GM12878 (cell line): ENCODE data around the gene PTPRN2. TPM values are rescaled to one million over a fixed set of nuclear protein-coding genes. Genes with fewer than 3 reads are reported as not detected.
A peak's percentile ranks its signal among the peaks of the same experiment; 100 is the strongest.

ENCODE experiments used
- ATAC-seq: fragments of 200-7000 bp; cut with Tn5 transposase; 3 replicates; pipeline ENCODE4 v1.9.1; 2020; ENCODE audit warnings: mild to moderate bottlenecking, moderate library complexity
- BruUV-seq: library from RNA; stranded (reverse); fragments of 400-500 nt; replicated peaks from 2 replicates; lab custom pipeline; 2021; lab: Mats Ljungman, UMichigan
- CTCF ChIA-PET: fragments of 300-600 bp; sonication (Branson Sonifier 250); formaldehyde crosslinking; extraction: SDS; loops from one replicate; lab custom pipeline; 2021; ENCODE audit warnings: inconsistent platforms; lab: Yijun Ruan, JAX
- POLR2A ChIA-PET: fragments of 350-600 bp; formaldehyde crosslinking; extraction: SDS; loops from one replicate; lab custom pipeline; 2021; ENCODE audit warnings: inconsistent platforms; lab: Charles Lee
- RAD21 ChIA-PET: fragments of 300-600 bp; sonication (Branson Sonifier 250); formaldehyde crosslinking; loops from one replicate; lab custom pipeline; 2023; ENCODE audit warnings: antibody characterized with exemption; ENCODE audit not compliant: unreplicated experiment; lab: Charles Lee
- SMC1A ChIA-PET: fragments of 300-600 bp; sonication (Branson Sonifier 250); formaldehyde crosslinking; loops from one replicate; lab custom pipeline; 2023; ENCODE audit not compliant: unreplicated experiment, uncharacterized antibody; lab: Charles Lee
- DNase-seq: peaks from one replicate; pipeline ENCODE4 v3.0.0-alpha.2; 2011; ENCODE audit warnings: low read depth, low spot score
- FAIRE-seq: peaks from 3 replicates; lab custom pipeline; 2011; peaks lifted over from hg19 to GRCh38; lab: Jason Lieb, UNC
- H2AFZ ChIP-seq: 2 replicates; pipeline ENCODE4 v1.6.0; 2011; ENCODE audit warnings: low read depth, low read length, control low read depth; ENCODE audit not compliant: control insufficient read depth
- H3K27ac ChIP-seq: 2 replicates; pipeline ENCODE4 v1.5.1; 2011; ENCODE audit warnings: control low read depth; ENCODE audit not compliant: control insufficient read depth, insufficient read depth
- H3K27me3 ChIP-seq, 2 experiments: replicated peaks in 1 of 2; 2 replicates each; pipeline versions ENCODE4 v1.6.0 to v1.6.1; 2011; ENCODE audit warnings: low read length in 1 of 2; ENCODE audit not compliant: control insufficient read depth in 2 of 2, insufficient read depth in 2 of 2
- H3K36me3 ChIP-seq, 2 experiments: 2 replicates each; pipeline ENCODE4 v1.5.1; 2011; ENCODE audit warnings: low read length in 1 of 2; ENCODE audit not compliant: control insufficient read depth in 2 of 2, insufficient read depth in 2 of 2
- H3K4me1 ChIP-seq: 2 replicates; pipeline ENCODE4 v1.6.1; 2011; ENCODE audit warnings: mild to moderate bottlenecking, low read length, moderate library complexity, mixed read lengths; ENCODE audit not compliant: control insufficient read depth, insufficient read depth
- H3K4me2 ChIP-seq: 2 replicates; pipeline ENCODE4 v1.6.0; 2011; ENCODE audit warnings: control low read depth; ENCODE audit not compliant: control insufficient read depth, insufficient read depth
- H3K4me3 ChIP-seq: fragments of 200-600 bp; sonication (generic); 2 replicates; pipeline ENCODE4 v1.5.1; 2016
- H3K79me2 ChIP-seq: 2 replicates; pipeline ENCODE4 v1.6.0; 2011; ENCODE audit warnings: low read length; ENCODE audit not compliant: control insufficient read depth, insufficient read depth
- H3K9ac ChIP-seq: 2 replicates; pipeline ENCODE4 v1.8.0; 2011; ENCODE audit warnings: low read length, control low read depth, mixed read lengths; ENCODE audit not compliant: control insufficient read depth, insufficient read depth
- H3K9me3 ChIP-seq: replicated peaks from 3 replicates; pipeline ENCODE4 v1.5.1; 2011; ENCODE audit warnings: mild to moderate bottlenecking, low read length; ENCODE audit not compliant: control insufficient read depth, insufficient read depth
- H4K20me1 ChIP-seq: 2 replicates; pipeline ENCODE4 v1.6.0; 2011; ENCODE audit not compliant: control insufficient read depth, insufficient read depth
- CBFB ChIP-seq: IDR thresholded peaks from 2 replicates; pipeline ENCODE4 v1.6.1; 2016; ENCODE audit warnings: antibody characterized with exemption, low read depth
- FOXM1 ChIP-seq: IDR thresholded peaks from 2 replicates; pipeline ENCODE4 v1.6.1; 2012; ENCODE audit warnings: low read depth, mild to moderate bottlenecking, inconsistent platforms, low read length, moderate library complexity
- HDAC6 ChIP-seq: fragments of 200-600 bp; sonication (generic); IDR thresholded peaks from one replicate; pipeline ENCODE4 v1.8.0; 2017; ENCODE audit warnings: antibody characterized with exemption; ENCODE audit not compliant: unreplicated experiment
- SPI1 ChIP-seq: IDR thresholded peaks from 2 replicates; pipeline ENCODE4 v1.6.1; 2011; ENCODE audit warnings: low read depth, mild to moderate bottlenecking, low read length, moderate library complexity, borderline replicate concordance; ENCODE audit not compliant: insufficient read depth
- TARDBP ChIP-seq: IDR thresholded peaks from 2 replicates; pipeline ENCODE4 v1.6.1; 2016; ENCODE audit warnings: borderline replicate concordance
- ZNF274 ChIP-seq: IDR thresholded peaks from one replicate; pipeline ENCODE4 v1.8.0; 2011; ENCODE audit not compliant: insufficient read length, insufficient read depth
- ZNF384 ChIP-seq: IDR thresholded peaks from 2 replicates; pipeline ENCODE4 v1.6.1; 2012; ENCODE audit warnings: low read depth, mild to moderate bottlenecking, low read length, improper control_type of control experiment, borderline replicate concordance
- WGBS: methylation state at CpG from one replicate; pipeline ENCODE4 v1.1.6; 2016; ENCODE audit warnings: low lambda C conversion rate; ENCODE audit not compliant: insufficient replicate concordance, insufficient coverage; ENCODE audit errors: missing lambda C conversion rate; 5-methylcytosine and 5-hydroxymethylcytosine counted together
- in situ Hi-C: fragments of 300-500 bp; cut with MboI; formaldehyde crosslinking; loops from 9 replicates; pipeline ENCODE4 v1.14.3; 2018; ENCODE audit warnings: mixed read lengths
- intact Hi-C: fragments of 100-400 bp; cut with micrococcal nuclease; formaldehyde crosslinking; loops from one replicate; pipeline ENCODE4 v1.14.2; 2022; ENCODE audit not compliant: unreplicated experiment
- polyA plus RNA-seq, 11 experiments: library from polyadenylated mRNA; depleted of rRNA in 4 of 11; unstranded in 6 of 11; stranded (reverse) in 5 of 11; fragments of >200 nt; fragmentation: Nextera tagmentation in 4 of 11; fragmentation: Illumina TruSeq in 1 of 11; extraction: Ambion mirVana in 4 of 11; extraction: Trizol in 1 of 11; gene quantifications; 1 replicate in 1 of 11; 2 replicates in 10 of 11; pipeline versions ENCODE4 v1.2.1 to v1.2.3, GENCODE V29; 2011 to 2016; ENCODE audit warnings: inconsistent platforms in 2 of 11, missing spikeins in 2 of 11, low read depth in 1 of 11
- total RNA-seq, 4 experiments: library from RNA; depleted of rRNA in 3 of 4; stranded (reverse); fragments of >200 nt in 3 of 4; fragmentation: Illumina TruSeq in 1 of 4; extraction: Trizol in 1 of 4; gene quantifications; 2 replicates each; pipeline versions ENCODE4 v1.2.1 to v1.2.3, GENCODE V29; 2013 to 2021
- TF ChIP-seq, protein P1 (sequence below): fragments of 450-650 bp; IDR thresholded peaks from 2 replicates; pipeline ENCODE4 v1.6.1; 2018; ENCODE audit warnings: borderline replicate concordance, mild to moderate bottlenecking; ENCODE audit not compliant: partially characterized antibody

Gene PTPRN2
- total and polyA plus RNA-seq, 10 of the 15 experiments (the other 5 are each of a cell fraction or from before 2014, with no cell fraction given), result 5.4 TPM; not detected in 9

GRCh38 chr7:158559356-158559755 lies 28.3 kb downstream of the PTPRN2 start:
- no peak overlapping the region for H3K27ac ChIP-seq
- intact Hi-C loops (no loop called here), in situ Hi-C loops (no loop called here)
- H3K36me3 ChIP-seq, result no peaks in the 10 kb centered on the region
- no peaks in the 10 kb centered on the region for H4K20me1 ChIP-seq
- H3K27me3 ChIP-seq, result no peaks in the 10 kb centered on the region
- ChIA-PET SMC1A (no interaction called here), CTCF (no interaction called here), RAD21 (no interaction called here), POLR2A (interaction anchor here (0.7 kb wide), 1 partner anchor 1012 kb away, joined by 5 read pairs; no protein-coding TSS in a partner anchor)
- TF ChIP-seq TARDBP, result no peak
- no peak for TF ChIP-seq FOXM1
- no peak for TF ChIP-seq ZNF274
- no peak for TF ChIP-seq ZNF384
- TF ChIP-seq, protein P1, sequence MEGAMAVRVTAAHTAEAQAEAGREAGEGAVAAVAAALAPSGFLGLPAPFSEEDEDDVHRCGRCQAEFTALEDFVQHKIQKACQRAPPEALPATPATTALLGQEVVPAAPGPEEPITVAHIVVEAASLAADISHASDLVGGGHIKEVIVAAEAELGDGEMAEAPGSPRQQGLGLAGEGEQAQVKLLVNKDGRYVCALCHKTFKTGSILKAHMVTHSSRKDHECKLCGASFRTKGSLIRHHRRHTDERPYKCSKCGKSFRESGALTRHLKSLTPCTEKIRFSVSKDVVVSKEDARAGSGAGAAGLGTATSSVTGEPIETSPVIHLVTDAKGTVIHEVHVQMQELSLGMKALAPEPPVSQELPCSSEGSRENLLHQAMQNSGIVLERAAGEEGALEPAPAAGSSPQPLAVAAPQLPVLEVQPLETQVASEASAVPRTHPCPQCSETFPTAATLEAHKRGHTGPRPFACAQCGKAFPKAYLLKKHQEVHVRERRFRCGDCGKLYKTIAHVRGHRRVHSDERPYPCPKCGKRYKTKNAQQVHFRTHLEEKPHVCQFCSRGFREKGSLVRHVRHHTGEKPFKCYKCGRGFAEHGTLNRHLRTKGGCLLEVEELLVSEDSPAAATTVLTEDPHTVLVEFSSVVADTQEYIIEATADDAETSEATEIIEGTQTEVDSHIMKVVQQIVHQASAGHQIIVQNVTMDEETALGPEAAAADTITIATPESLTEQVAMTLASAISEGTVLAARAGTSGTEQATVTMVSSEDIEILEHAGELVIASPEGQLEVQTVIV, result no peak
- TF ChIP-seq CBFB, result no peak
- no peak for TF ChIP-seq HDAC6
- peak; percentile 74 for TF ChIP-seq SPI1
- FAIRE-seq (no peak), DNase-seq (no peak), ATAC-seq (no peak)
- no peak overlapping the region for H3K4me2 ChIP-seq
- H3K9me3 ChIP-seq, result no peaks in the 10 kb centered on the region; the same call in 2 of the 3 replicates
- no peaks in the 10 kb centered on the region for H3K4me1 ChIP-seq
- no TSS peak for BruUV-seq
- no peaks in the 10 kb centered on the region for H3K79me2 ChIP-seq
- no peak overlapping the region for H3K9ac ChIP-seq
- 4% methylated on average over 6 of the region's 6 CpGs for WGBS
- no peak overlapping the region for H2AFZ ChIP-seq
- H3K4me3 ChIP-seq, result no peak overlapping the region
